Left lung (tissue), 10 donors: Measurements from ENCODE around the gene CCDC137. TPM values are rescaled to one million over a fixed set of nuclear protein-coding genes. Genes with fewer than 3 reads are reported as not detected.
A peak's percentile ranks its signal among the peaks of the same experiment; 100 is the strongest.

ENCODE experiments used
- ATAC-seq: fragments of 200-7000 bp; cut with Tn5 transposase; one replicate; pipeline ENCODE4 v1.9.1; 2020; ENCODE audit warnings: moderate library complexity
- DNase-seq, 4 donors: peaks; one replicate each; pipeline ENCODE4 v3.0.0-alpha.2; 2013 to 2020
- H3K27ac ChIP-seq, 2 donors: fragments of 200-600 bp; sonication (generic) in 1 of 2; one replicate each; pipeline versions ENCODE4 v1.5.0 to v1.8.0; 2020 to 2021
- H3K27me3 ChIP-seq, 2 donors: fragments of 200-600 bp; sonication (generic) in 1 of 2; one replicate each; pipeline versions ENCODE4 v1.5.0 to v1.8.0; 2020 to 2021
- H3K36me3 ChIP-seq, 2 donors: fragments of 200-600 bp; sonication (generic) in 1 of 2; one replicate each; pipeline versions ENCODE4 v1.5.0 to v1.8.0; 2020 to 2021
- H3K4me1 ChIP-seq, 2 donors: fragments of 200-600 bp; one replicate each; pipeline ENCODE4 v1.8.0; 2021
- H3K4me3 ChIP-seq, 2 donors: fragments of 200-600 bp; sonication (generic) in 1 of 2; one replicate each; pipeline versions ENCODE4 v1.5.0 to v1.8.0; 2020 to 2021; ENCODE audit warnings: mild to moderate bottlenecking in 1 of 2
- H3K9me3 ChIP-seq, 2 donors: fragments of 200-600 bp; sonication (generic) in 1 of 2; one replicate each; pipeline versions ENCODE4 v1.5.0 to v1.8.0; 2020 to 2021
- CTCF ChIP-seq, 2 donors: fragments of 200-600 bp; sonication (generic) in 1 of 2; IDR thresholded peaks; one replicate each; pipeline versions ENCODE4 v1.5.0 to v1.8.0; 2021; ENCODE audit warnings: antibody characterized with exemption in 2 of 2
- intact Hi-C, 2 donors: fragments of 100-400 bp; cut with DNase I; formaldehyde crosslinking; loops; one replicate each; pipeline versions ENCODE4 v1.11.2 to v1.14.2; 2022
- polyA plus RNA-seq, 6 donors: library from polyadenylated mRNA; unstranded; fragments of 120-200 nt; gene quantifications; one replicate each; pipeline ENCODE4 v1.2.1, GENCODE V29; 2013; ENCODE audit not compliant: insufficient read length in 6 of 6
- total RNA-seq, 2 donors: library from RNA; stranded (reverse); fragmentation: NEBNext Ultra II Directional; extraction: Animal tissue kit (Norgen Biotek cat#: 25700); gene quantifications; one replicate each; pipeline ENCODE4 v1.2.1, GENCODE V29; 2021
- donor health status: DM: no; HTN: yes; CAD: no.
- donor health status: DM: no; HTN: no; CAD: no.

The CCDC137 gene
- total and polyA plus RNA-seq, 8 donors, result 14.6 to 19.9 (median 15.7) TPM

DNA sequence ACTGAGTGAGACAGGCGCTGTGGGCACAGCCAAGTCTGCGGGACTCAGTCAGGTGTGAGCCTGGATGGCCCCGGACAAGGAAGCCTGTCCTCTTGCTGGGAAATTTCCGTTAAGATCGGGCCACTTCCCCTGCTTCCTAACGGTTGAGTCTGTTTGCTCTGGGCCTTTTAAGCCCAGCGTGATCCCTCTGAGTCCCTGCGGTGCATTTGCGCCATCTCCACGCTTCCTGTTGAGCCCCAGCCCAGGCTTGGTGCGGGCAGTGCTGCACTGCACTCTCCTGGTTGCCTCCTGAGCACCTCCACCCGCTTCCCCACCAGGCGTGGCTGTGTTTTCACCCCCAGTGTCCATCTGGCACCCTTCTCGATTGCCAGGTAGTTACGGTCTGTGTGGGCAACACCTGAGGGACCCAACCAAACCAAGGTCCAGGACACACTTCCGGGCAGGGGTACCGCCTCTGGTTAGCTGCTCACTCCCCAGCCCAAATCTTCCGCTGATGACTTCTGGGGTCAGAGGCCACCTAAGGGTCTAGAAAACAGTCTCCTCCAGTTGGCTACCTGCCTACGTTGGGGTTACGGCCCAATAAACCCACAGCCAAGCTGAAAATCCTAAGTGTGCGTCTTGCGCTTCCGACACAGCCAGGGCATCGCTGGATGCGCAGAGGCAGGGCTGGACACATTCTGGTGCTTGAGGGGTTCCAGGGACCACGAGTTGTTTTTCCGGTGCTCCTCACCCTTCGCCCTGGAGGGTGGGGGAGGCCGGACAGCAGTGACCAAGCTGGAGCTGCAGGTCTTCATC is 44.2 kb downstream of the CCDC137 start:
- Histone ChIP-seq H3K4me3 (peak overlapping the region in 1 of 2 donors; percentile 83), H3K4me1 (peaks cover 23 to 42% of the 10 kb centered on the region in 2 donors), H3K36me3 (peaks cover 0 to 33% of the 10 kb centered on the region in 2 donors), H3K27me3 (no peaks in the 10 kb centered on the region), H3K9me3 (no peaks in the 10 kb centered on the region), H3K27ac (no peak overlapping the region)
- peak in 1 of 4 donors; percentile 84 for DNase-seq
- ATAC-seq, result peak; percentile 4
- intact Hi-C loops, result no loop called here
- TF ChIP-seq CTCF (IDR thresholded peaks at IDR 0.05), result no peak

DNA sequence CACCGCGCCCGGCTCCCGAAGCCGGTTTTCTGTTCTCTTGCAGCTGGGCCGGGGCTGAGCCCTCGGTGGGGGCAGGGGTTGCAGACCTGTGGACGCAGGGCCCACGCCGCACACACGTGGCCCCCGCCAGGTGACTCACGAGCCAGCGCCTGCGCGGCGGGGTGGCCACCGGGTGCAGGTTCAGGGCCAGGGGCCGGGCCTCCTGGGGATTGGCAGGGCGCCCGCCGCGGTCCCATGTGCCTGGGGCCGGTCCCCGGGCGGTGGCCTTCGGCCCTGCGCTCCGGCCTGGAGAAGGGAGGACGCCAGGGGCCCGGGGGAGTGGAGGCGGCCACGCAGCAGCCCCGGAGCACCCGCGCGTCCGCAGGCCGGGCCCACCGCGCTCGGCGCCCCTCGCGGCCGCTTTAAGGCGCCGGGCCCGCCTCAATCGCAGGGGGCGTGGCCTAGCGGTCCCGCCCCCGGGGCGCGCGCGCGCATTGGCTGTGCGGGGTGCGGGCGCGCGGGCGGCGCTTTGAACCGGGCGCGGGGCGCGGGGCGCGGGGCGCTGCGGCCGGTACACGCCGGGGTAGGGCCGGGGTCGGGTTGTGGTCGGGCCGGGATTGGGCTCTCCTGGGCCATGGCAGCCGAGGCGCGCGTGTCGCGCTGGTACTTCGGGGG is 45.4 kb downstream of the CCDC137 start, which contains the start of gene SLC25A10:
TSS of gene SLC25A10 (plus strand) at position 471 of the 654 bp plus-strand sequence. CDS start at position 614, 143 bp downstream.
- Histone ChIP-seq H3K27me3 (no peaks in the 10 kb centered on the region), H3K9me3 (no peaks in the 10 kb centered on the region), H3K36me3 (peaks cover 0 to 20% of the 10 kb centered on the region in 2 donors), H3K4me3 (peak within 1 kb of the TSS; percentile 83 to 85), H3K27ac (peak within 1 kb of the TSS in 1 of 2 donors; percentile 71), H3K4me1 (peaks cover 23 to 42% of the 10 kb centered on the region in 2 donors)
- TF ChIP-seq CTCF (IDR thresholded peaks at IDR 0.05), result peak in 1 of 2 donors; percentile 29
- peak; percentile 87 for ATAC-seq
- DNase-seq, result peak; percentile 74 to 93 (median 80)
- intact Hi-C loops, result no loop called here

DNA sequence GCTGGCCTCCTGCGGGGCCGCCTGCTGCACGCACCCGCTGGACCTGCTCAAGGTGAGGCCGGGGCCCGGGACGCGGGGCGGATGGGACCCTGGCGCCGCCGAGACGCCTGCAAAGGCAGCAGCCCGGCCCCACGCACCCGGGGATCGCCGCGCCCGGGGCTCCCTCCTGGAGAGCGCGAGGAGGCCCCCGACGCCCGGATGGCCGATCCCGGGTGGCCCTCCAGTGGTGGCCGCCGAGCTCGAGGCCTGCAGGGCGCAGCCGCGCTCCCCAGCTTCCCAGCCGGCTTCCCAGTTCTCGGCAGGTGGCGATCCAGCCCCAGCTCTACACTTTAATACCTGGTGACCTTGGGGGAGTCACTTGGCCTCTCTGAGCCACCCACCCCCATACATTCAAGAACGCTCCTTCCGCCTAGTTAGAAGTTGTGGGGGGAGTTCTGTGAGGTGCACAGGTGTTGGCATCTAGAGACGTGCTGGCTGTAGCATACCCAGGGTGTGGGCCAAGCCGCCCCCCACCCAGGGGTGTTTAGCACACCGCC is 46.0 kb downstream of the CCDC137 start:
- Histone ChIP-seq H3K36me3 (peaks cover 0 to 20% of the 10 kb centered on the region in 2 donors), H3K9me3 (no peaks in the 10 kb centered on the region), H3K4me1 (peaks cover 23 to 42% of the 10 kb centered on the region in 2 donors), H3K27me3 (no peaks in the 10 kb centered on the region), H3K4me3 (peak overlapping the region; percentile 83 to 85), H3K27ac (no peak overlapping the region)
- ATAC-seq (peak; percentile 25), DNase-seq (peak in 1 of 4 donors; percentile 87)
- no peak for TF ChIP-seq CTCF (IDR thresholded peaks at IDR 0.05)
- intact Hi-C loops, result no loop called here

DNA sequence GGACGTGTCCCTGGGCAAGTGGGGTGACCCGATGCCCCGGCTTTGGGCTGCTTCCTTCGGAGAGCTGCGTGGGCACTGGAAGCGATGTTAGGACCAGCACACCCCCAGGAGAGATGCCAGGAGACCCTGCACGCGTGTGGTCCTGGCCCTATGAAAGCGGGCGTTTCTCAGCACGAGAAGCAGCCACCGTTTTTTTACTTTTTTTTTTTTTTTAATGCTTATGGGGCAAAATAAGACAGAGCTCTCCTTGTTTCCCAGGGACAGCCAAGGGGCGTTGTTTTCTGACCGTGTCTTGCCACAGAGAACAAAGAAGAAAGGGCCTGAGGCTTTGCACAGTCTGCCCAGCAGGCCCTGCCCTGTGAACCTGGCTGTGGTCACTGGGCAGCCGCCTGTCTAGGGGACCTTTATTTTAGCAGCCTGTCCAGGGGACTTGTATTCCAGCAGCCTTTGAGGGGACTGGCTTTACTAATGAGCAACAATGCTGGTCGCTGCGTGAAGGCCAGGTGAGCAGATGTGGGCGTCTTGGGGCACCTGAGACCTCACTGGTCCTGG is 46.5 kb downstream of the CCDC137 start:
- no peak for DNase-seq
- TF ChIP-seq CTCF (IDR thresholded peaks at IDR 0.05), result no peak
- intact Hi-C loops, result no loop called here
- no peaks in the 10 kb centered on the region for H3K27me3 ChIP-seq
- peaks cover 0 to 20% of the 10 kb centered on the region in 2 donors for H3K36me3 ChIP-seq
- peak overlapping the region; percentile 83 to 85 for H3K4me3 ChIP-seq
- peaks cover 23 to 42% of the 10 kb centered on the region in 2 donors for H3K4me1 ChIP-seq
- H3K27ac ChIP-seq, result no peak overlapping the region
- no peak for ATAC-seq
- no peaks in the 10 kb centered on the region for H3K9me3 ChIP-seq
